Gastroesophageal sphincter (tissue), 3 donors: ENCODE measurements around the gene HK2.
"Not testable (repeated sequence)": the region's sequence is repeated elsewhere in the genome, so short reads cannot be mapped to it uniquely, and the experiment has no call there.

ENCODE experiments used
- CTCF ChIP-seq, 4 experiments: fragments of 200-600 bp in 2 of 4; fragments of 450-650 bp in 2 of 4; sonication (generic) in 1 of 4; IDR thresholded peaks; one replicate each; pipeline ENCODE4 v1.5.1; 2017 to 2019; ENCODE audit warnings: antibody characterized with exemption in 4 of 4, mild to moderate bottlenecking in 2 of 4, moderate library complexity in 2 of 4
- EP300 ChIP-seq: sonication (generic); formaldehyde crosslinking; IDR thresholded peaks from one replicate; pipeline ENCODE4 v1.6.1; 2017; ENCODE audit warnings: antibody characterized with exemption, mild to moderate bottlenecking
- POLR2A ChIP-seq, 2 donors: fragments of 450-650 bp; IDR thresholded peaks; one replicate each; pipeline ENCODE4 v1.6.1; 2017; ENCODE audit warnings: antibody characterized with exemption in 2 of 2, mild to moderate bottlenecking in 2 of 2, moderate library complexity in 1 of 2

- not testable (repeated sequence) for TF ChIP-seq CTCF (IDR thresholded peaks at IDR 0.05); POLR2A (IDR thresholded peaks at IDR 0.05); EP300
Observed at GRCh38 chr2:74907560-74907959, 73.6 kb downstream of the HK2 start.
